ENCODE data around the gene LRCH4.

The LRCH4 gene, protein sequence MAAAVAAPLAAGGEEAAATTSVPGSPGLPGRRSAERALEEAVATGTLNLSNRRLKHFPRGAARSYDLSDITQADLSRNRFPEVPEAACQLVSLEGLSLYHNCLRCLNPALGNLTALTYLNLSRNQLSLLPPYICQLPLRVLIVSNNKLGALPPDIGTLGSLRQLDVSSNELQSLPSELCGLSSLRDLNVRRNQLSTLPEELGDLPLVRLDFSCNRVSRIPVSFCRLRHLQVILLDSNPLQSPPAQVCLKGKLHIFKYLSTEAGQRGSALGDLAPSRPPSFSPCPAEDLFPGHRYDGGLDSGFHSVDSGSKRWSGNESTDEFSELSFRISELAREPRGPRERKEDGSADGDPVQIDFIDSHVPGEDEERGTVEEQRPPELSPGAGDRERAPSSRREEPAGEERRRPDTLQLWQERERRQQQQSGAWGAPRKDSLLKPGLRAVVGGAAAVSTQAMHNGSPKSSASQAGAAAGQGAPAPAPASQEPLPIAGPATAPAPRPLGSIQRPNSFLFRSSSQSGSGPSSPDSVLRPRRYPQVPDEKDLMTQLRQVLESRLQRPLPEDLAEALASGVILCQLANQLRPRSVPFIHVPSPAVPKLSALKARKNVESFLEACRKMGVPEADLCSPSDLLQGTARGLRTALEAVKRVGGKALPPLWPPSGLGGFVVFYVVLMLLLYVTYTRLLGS

DNA sequence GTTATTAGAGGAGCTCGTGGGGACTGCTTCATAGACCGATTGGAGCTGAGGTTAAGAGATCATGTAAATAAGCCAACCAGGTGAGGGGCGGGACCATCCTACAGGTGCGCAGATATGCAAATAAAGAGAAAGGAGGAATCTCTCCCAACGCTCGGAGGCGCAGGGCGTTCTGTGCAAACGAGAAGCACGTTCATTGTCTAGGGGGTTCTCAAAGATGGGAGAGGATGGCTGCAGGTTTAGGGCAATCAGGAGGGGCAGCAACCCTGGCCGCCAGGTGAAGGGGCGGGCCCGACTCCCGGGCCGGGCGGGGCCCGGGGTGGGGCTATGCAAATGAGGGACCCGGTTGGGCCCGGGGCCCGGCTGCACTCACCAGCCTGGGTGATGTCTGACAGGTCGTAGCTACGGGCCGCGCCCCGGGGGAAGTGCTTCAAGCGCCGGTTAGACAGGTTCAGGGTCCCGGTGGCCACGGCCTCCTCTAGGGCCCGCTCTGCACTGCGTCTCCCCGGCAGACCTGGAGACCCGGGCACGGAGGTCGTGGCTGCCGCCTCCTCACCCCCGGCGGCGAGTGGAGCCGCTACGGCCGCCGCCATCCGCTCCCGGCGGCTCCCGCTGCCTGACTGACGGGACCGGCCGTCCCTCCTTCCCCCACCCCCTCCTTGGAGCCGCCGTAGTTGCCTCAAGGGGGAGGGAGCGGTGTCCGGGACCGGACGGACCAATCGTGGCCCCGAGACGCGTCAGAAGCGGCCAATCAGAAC lies at the start of gene LRCH4:
Gene LRCH4 (minus strand): TSS at position 619 of the 755 bp plus-strand sequence. CDS start 29 bp downstream, at position 590.
- in situ Hi-C loops (cut with HindIII; ENCODE audit: low sequenced_read_pairs) = no loop called here

GRCh38 chr7:100632951-100633717 lies 47.2 kb upstream of the LRCH4 start:
- in situ Hi-C loops (cut with HindIII; ENCODE audit: low sequenced_read_pairs) = no loop called here

- in situ Hi-C loops (cut with HindIII; ENCODE audit: low sequenced_read_pairs) = no loop called here
These were observed 44.1 kb upstream of the LRCH4 start for GRCh38 chr7:100630066-100630465.

DNA sequence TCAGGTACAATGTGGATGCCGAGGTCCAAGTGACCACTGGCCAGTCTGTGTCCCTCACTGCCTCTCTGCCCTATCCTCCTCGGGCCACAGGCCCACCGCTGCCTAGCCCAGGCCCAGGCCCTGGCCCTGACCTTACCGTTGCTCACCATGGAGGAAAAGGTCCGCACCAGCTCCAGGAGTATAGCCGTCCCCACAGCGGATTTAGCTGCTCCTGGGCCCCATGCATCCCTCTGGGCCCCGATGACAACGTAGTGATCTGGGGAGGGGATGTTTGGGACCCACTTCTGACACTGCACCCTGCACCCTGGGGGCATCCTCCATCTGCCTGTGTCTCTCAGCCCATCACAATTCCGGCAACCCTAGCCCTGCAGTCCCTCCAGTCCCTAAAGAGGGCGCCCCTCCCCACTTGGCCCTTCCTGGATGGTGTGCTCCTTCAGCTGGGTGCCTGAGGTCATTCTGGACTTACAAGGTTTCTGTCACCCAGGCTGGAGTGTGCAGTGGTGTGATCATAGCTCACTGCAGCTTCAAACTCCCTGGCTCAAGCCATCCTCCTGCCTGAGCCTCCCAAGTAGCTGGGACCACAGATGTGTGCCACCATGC lies 43.3 kb upstream of the LRCH4 start:
- in situ Hi-C loops (cut with HindIII; ENCODE audit: low sequenced_read_pairs) = no loop called here

DNA sequence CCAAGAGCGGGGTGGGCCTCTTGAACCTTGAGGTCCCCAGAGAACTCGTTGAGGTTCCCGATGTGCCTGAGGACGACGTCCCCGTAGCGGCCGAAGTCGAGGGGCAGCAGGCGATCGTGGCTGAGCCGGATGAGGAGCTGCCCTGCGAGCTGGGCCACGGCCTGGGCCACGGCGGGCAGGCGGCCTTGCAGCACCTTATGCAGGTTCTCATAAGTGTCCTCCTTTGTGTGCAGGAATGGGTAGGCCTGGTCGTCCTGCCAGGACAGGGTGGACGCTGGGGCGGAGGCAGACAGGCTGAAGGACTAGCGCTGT lies 41.3 kb upstream of the LRCH4 start:
- in situ Hi-C loops (cut with HindIII; ENCODE audit: low sequenced_read_pairs) = no loop called here

DNA sequence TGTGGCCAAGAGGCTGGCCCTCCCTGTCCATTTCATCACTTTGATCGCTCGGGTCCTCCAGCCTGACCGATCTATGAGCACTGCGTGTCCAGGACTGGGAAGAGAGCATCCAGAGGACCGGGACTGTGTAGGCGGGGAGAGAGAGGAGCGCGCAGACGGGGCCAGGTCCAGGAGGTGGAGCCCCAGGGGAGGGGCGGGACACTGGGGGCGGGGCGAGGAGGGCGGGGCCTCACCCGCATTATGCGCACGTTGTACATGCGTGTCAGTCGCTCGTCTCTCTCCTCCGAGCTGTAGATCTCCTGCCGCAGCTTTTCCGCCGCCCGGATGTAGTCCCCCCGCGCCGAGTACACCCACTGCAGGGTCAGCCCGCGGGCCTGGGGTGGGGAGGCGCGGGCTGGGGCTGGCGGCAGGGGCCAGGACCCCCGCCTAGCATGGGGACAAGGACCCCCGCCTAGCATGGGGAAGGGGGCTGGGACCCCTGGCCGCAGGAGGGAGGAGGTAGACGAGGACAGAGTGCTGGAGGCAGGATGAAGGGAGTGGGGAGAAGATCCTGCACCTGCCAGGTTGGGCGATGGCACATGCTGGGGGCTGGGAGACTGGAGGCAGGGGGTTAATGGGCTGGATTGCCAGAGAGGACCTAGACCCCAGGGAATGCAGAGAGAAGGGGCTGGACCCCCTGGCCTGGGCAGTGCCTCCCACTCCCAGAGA lies 40.8 kb upstream of the LRCH4 start:
- in situ Hi-C loops (cut with HindIII; ENCODE audit: low sequenced_read_pairs) = no loop called here

DNA sequence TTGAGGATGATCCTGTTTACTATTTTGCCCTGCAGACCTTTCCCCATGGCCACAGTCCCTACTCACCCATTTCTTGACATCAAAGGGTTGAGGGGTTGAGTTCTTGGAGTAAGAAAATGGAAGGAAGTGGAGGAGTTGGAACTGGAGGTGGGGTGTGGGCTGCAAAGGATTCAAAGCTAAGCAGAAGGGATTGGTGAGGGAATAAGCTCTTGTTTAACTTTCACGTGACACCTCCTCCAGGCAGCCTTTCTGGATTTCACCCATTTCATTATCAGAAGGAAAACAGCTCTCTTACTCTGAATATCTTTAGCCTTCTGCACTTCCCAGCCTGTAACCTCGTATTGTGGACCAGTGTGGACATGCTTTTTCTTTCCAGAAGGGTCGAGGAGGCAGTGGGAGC lies 40.1 kb upstream of the LRCH4 start:
- in situ Hi-C loops (cut with HindIII; ENCODE audit: low sequenced_read_pairs) = no loop called here

DNA sequence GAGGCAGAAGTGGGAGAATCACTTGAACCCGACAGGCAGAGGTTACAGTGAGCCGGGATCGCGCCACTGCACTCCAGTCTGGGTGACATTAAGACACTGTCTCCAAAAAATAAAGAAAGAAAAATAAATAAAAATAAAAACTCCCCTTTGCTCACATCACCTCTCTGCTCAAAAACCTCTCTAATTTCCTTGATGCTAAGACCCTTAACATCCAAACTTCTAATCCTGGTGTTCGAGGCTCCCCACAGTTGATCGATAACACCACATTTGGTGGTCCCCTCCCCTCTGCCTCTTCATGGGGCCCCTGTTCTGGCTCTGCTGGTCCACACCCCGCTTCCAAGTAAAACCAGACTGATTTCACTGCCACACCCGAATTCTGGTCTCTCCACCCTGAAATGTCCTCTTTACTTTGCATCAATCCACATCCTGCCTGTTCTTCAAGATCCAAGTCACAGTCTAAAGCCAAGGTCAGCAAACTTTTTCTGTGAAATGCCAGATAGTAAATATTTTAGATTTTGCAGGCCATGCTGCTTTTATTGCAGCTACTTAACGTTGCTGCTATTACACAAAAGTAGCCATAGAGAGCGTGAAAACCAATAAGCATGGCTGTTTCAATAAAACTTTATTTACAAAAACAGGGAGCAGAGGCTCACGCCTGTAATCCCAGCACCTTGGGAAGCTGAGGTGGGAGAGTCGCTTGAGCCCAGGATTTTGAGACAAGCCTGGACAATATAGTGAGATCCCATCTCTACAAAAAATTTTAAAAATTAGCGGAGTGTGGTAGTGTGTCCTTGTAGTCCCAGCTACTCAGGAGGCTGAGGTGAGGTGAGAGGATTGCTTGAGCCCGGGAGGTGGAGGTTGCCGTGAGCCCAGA lies 38.3 kb upstream of the LRCH4 start:
- in situ Hi-C loops (cut with HindIII; ENCODE audit: low sequenced_read_pairs) = no loop called here

GRCh38 chr7:100621554-100621953 lies 35.6 kb upstream of the LRCH4 start:
- in situ Hi-C loops (cut with HindIII; ENCODE audit: low sequenced_read_pairs) = no loop called here

DNA sequence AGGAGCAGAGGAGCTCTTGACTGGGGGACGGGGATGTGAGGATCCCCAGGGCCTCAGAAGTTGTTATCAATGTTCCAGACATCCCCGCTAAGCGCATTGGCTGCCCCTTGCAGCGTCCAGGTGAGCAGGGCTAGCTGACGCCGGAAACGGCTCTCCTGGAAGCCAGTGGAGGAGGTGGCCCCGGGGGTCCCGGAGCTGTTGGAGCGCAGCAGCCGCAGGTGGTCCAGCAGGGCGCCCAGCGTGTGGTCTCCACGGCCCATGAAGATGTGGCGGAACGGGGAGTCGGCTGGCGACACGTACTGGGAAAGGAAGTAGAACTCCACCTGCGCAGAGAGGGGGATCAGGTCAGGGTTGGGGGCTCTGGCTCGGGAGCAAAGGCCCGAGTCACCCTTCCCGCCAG lies 34.9 kb upstream of the LRCH4 start:
- in situ Hi-C loops (cut with HindIII; ENCODE audit: low sequenced_read_pairs) = no loop called here

DNA sequence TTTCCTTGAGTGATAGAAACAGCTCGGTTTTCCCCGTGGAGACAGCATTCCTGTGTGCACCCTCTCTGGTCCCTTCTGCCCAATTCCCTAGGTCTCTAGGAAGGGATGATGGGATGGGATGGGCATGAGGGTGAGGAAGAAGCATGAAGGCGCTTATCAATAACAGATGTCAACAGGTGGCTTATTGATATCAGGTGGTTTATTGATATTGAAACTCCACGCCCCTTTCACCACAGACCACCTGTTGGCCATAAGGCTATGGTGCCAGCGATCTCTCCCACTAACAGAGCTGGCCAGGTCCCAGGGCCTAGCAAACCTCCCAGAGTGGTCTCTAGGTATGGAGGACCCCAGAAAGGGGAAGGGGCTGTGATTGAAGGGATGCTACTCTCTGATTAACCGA lies 34.3 kb upstream of the LRCH4 start:
- in situ Hi-C loops (cut with HindIII; ENCODE audit: low sequenced_read_pairs) = no loop called here

DNA sequence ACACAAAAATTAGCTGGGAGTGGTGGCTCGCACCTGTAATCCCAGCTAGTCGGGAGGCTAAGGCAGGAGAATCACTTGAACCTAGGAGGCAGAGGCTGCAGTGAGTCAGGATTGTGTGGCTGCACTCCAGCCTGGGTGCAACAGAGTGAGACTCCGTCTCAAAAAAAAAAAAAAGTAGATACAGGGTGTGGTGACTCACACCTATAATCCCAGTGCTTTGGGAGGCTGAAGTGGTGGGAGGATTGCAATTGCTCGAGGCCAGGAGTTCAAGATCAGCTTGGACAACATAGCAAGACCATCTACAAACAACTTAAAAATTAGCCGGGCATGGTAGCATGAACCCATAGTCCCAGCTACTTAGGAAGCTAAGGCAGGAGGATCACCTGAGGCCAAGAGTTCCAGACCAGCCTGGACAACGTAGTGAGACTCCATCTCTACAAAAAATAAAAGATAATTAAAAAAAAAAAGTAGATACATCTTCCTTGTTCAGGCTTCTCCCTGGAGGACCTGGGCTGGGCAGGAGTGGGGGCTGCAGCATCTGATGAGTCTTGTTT lies 28.5 kb upstream of the LRCH4 start:
- in situ Hi-C loops (cut with HindIII; ENCODE audit: low sequenced_read_pairs) = no loop called here

DNA sequence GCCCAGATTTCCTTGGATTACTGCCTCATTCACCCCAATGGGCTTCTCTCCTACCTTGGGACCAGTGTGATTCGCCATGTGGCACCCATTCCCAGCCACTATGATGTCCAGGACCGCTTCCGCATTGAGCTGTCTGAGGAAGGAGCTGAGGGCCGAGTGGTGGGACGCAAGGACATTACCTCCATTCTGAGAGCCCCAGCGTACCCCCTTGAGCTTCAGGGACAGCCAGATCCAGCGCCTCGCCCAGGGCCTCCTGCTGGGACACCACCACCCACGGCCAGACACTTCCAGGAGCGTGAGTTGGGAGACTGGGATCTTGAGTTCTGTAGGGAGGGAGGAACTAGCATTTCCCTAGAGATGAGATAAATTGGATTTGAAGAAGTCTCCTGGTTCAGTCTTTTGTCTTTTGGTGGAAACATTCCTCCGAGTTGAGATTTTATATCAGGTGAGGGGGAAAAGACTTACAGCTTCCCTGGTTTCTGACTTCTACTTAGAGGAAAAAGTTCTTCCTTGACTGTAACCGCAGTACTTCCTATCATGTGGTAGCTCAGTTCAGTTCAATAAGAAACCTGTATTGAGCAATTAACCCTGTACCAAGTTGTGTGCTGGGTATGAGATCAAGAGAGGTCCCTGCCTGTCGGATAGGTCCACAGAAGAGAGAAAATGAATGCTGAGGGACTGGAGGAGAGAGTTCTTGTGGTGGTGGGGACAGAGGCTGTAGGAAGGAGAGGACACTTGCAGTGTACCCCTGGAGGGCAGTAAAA lies 27.7 kb upstream of the LRCH4 start:
- in situ Hi-C loops (cut with HindIII; ENCODE audit: low sequenced_read_pairs) = no loop called here

- in situ Hi-C loops (cut with HindIII; ENCODE audit: low sequenced_read_pairs) = no loop called here
These were observed 26.9 kb upstream of the LRCH4 start for GRCh38 chr7:100612730-100613390.

GRCh38 chr7:100611983-100612729 lies 26.2 kb upstream of the LRCH4 start, which contains the start of gene MOSPD3:
MOSPD3 (plus strand) TSS chr7:100612540; CDS start chr7:100612792, 252 bp downstream.
- in situ Hi-C loops (cut with HindIII; ENCODE audit: low sequenced_read_pairs) = no loop called here

GRCh38 chr7:100609958-100610357 lies 24.0 kb upstream of the LRCH4 start:
- in situ Hi-C loops (cut with HindIII; ENCODE audit: low sequenced_read_pairs) = no loop called here

DNA sequence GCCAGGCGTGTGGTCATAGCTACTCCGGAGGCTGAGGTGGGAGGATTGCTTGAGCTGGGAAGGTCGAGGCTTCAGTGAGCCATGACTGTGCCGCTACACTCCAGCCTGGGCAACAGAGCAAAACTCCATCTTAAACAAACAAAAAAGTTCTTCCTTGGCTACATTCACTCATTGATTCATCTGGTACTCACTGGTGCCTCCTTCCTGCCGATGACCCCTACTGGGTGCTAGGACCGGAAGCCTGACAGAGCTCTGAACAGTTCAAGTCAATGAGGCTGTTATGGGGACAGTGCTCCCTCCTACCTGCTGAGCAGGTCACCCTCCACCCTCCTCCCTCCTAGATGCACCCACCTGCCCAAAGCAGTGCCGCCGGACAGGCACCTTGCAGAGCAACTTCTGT lies 21.2 kb upstream of the LRCH4 start:
- in situ Hi-C loops (cut with HindIII; ENCODE audit: low sequenced_read_pairs) = no loop called here
